ENCODE measurements around the gene WDR87. TPM values are rescaled to one million over a fixed set of nuclear protein-coding genes. Genes with fewer than 3 reads are reported as not detected.

WDR87 gene
- total RNA-seq, 1 donor from 2014 or later: not detected

DNA sequence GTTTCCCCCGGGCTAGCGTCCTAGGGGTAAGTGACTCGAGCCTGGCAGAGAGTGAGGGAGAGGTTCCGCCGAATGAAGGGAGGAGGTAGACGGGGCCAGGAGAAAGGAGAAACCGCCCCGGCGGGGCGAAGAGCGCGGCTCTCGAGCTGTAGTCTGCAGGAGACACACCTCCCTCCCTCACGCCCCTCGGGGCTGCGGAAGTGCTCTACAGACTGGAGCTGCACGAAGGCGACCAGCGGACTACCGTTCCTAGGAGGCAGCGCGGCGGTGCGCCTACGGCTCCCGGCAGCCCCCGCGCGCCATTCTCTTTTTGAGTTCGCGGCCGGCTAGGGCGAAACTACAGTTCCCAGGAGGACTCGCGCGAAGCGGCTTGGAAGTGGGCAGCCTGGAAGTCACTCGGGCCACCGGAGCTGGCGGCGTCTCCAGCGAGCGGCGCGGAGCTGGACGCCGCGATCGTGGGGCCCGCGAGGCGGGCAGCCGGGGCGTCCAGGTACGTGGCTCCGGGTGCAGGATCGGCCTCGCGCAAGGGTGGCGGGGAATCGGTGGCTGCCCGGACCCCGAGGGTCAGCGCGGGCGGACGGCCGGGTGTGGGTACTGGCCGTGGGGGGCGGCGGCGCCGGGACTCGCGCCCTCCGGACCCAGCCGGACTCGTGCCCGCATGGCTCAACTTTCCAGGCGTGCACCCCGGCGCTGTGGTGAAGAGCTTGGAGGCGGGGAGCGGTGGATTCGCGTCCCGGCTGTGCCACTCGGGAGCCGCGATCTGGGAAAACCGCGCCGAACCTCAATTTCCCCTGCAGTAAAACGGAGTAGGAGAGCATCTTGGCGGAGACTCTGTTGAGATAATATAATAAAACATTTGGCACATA, 708 bp upstream of the WDR87 start, which contains the start of gene SIPA1L3:
TSS of gene SIPA1L3 (plus strand) at position 340 of the 866 bp plus-strand sequence. CDS start 174,358 bp downstream, outside the sequence.
- DNase-seq (ENCODE audit: low spot score): peak; percentile 100
- peak within 1 kb of the TSS; percentile 84 for H3K4me2 ChIP-seq
- H4K20me1 ChIP-seq (ENCODE audit: low read depth): peaks cover 36% of the 10 kb centered on the region
- Mint-ChIP-seq H3K27me3 (ENCODE audit: insufficient read depth, low read depth) (no peaks in the 10 kb centered on the region), H3K27ac (peak within 1 kb of the TSS; percentile 74), H3K4me3 (peak within 1 kb of the TSS; percentile 93), H3K36me3 (peaks cover 2% of the 10 kb centered on the region), H3K4me1 (peaks cover 28% of the 10 kb centered on the region), H3K9me3 (no peaks in the 10 kb centered on the region)
- TF ChIP-seq EZH2phosphoT487 (IDR thresholded peaks at IDR 0.05): no peak
- peak; percentile 5 for TF ChIP-seq CTCF (IDR thresholded peaks at IDR 0.05)
- H3K27ac ChIP-seq: peak within 1 kb of the TSS; percentile 86
- peak within 1 kb of the TSS; percentile 93 for H3K4me3 ChIP-seq
- H2AFZ ChIP-seq (replicated peaks): peak within 1 kb of the TSS; percentile 89
- H3K9me3 ChIP-seq (ENCODE audit: low read depth): no peaks in the 10 kb centered on the region
- H3K27me3 ChIP-seq: no peaks in the 10 kb centered on the region
- H3K36me3 ChIP-seq: no peaks in the 10 kb centered on the region
- H3F3A ChIP-seq (ENCODE audit: low read depth): peaks cover 13% of the 10 kb centered on the region
- H3K4me1 ChIP-seq: peaks cover 14% of the 10 kb centered on the region
- H3K79me2 ChIP-seq (ENCODE audit: low read depth): peaks cover 49% of the 10 kb centered on the region
- peak within 1 kb of the TSS; percentile 70 for H3K9ac ChIP-seq

- peaks cover 9% of the 10 kb centered on the region for H3K79me2 ChIP-seq (ENCODE audit: low read depth)
- H3K9ac ChIP-seq: no peak overlapping the region
- no peaks in the 10 kb centered on the region for H3K9me3 ChIP-seq (ENCODE audit: low read depth)
- peaks cover 13% of the 10 kb centered on the region for H3F3A ChIP-seq (ENCODE audit: low read depth)
- H3K27me3 ChIP-seq: no peaks in the 10 kb centered on the region
- no peak for TF ChIP-seq EZH2 (IDR thresholded peaks at IDR 0.05)
- TF ChIP-seq EZH2phosphoT487 (IDR thresholded peaks at IDR 0.05): no peak
- TF ChIP-seq CTCF (IDR thresholded peaks at IDR 0.05): no peak
- H3K36me3 ChIP-seq: no peaks in the 10 kb centered on the region
- no peak overlapping the region for H3K4me2 ChIP-seq
- no peaks in the 10 kb centered on the region for H3K9me3 Mint-ChIP-seq
- H4K20me1 ChIP-seq (ENCODE audit: low read depth): peaks cover 7% of the 10 kb centered on the region
- H3K27me3 Mint-ChIP-seq (ENCODE audit: insufficient read depth, low read depth): peaks cover 3% of the 10 kb centered on the region
- no peak for DNase-seq (ENCODE audit: low spot score)
- H3K4me1 Mint-ChIP-seq: peaks cover 9% of the 10 kb centered on the region
- H2AFZ ChIP-seq (replicated peaks): no peak overlapping the region
- peaks cover 4% of the 10 kb centered on the region for H3K4me1 ChIP-seq
- no peak overlapping the region for H3K4me3 Mint-ChIP-seq
- H3K4me3 ChIP-seq: no peak overlapping the region
- no peak overlapping the region for H3K27ac ChIP-seq
- H3K27ac Mint-ChIP-seq: no peak overlapping the region
- H3K36me3 Mint-ChIP-seq: no peaks in the 10 kb centered on the region
These were observed 3.3 kb downstream of the WDR87 start for GRCh38 chr19:37903096-37903495.

GRCh38 chr19:37902668-37903067, 3.7 kb downstream of the WDR87 start:
- Mint-ChIP-seq H3K27me3 (ENCODE audit: insufficient read depth, low read depth) (peaks cover 3% of the 10 kb centered on the region), H3K4me3 (peak overlapping the region; percentile 41), H3K27ac (peak overlapping the region; percentile 37)

More at GRCh38 chr19:37902668-37903067, 3.7 kb downstream of the WDR87 start:
- Histone ChIP-seq H3K79me2 (ENCODE audit: low read depth) (peaks cover 5% of the 10 kb centered on the region), H3K9ac (no peak overlapping the region), H3K9me3 (ENCODE audit: low read depth) (no peaks in the 10 kb centered on the region), H4K20me1 (ENCODE audit: low read depth) (peaks cover 3% of the 10 kb centered on the region), H3K4me3 (no peak overlapping the region), H3K36me3 (no peaks in the 10 kb centered on the region), H3K4me1 (no peaks in the 10 kb centered on the region), H3K27me3 (no peaks in the 10 kb centered on the region), H3K4me2 (no peak overlapping the region), H3K27ac (no peak overlapping the region), H3F3A (ENCODE audit: low read depth) (peaks cover 13% of the 10 kb centered on the region), H2AFZ (replicated peaks) (no peak overlapping the region)
- TF ChIP-seq CTCF (IDR thresholded peaks at IDR 0.05) (peak; percentile 96), EZH2phosphoT487 (IDR thresholded peaks at IDR 0.05) (no peak)
- Mint-ChIP-seq H3K9me3 (no peaks in the 10 kb centered on the region), H3K4me1 (peaks cover 7% of the 10 kb centered on the region), H3K36me3 (no peaks in the 10 kb centered on the region)
- DNase-seq (ENCODE audit: low spot score): peak; percentile 94

All from neural progenitor cell (in vitro differentiated cells).